ENCODE measurements around the gene MAP2K2. TPM values are rescaled to one million over a fixed set of nuclear protein-coding genes. Genes with fewer than 3 reads are reported as not detected.
"Not testable (repeated sequence)": the region's sequence is repeated elsewhere in the genome, so short reads cannot be mapped to it uniquely, and the experiment has no call there.

MAP2K2 gene
- 124 and 126 TPM in 2 replicates for total RNA-seq

DNA sequence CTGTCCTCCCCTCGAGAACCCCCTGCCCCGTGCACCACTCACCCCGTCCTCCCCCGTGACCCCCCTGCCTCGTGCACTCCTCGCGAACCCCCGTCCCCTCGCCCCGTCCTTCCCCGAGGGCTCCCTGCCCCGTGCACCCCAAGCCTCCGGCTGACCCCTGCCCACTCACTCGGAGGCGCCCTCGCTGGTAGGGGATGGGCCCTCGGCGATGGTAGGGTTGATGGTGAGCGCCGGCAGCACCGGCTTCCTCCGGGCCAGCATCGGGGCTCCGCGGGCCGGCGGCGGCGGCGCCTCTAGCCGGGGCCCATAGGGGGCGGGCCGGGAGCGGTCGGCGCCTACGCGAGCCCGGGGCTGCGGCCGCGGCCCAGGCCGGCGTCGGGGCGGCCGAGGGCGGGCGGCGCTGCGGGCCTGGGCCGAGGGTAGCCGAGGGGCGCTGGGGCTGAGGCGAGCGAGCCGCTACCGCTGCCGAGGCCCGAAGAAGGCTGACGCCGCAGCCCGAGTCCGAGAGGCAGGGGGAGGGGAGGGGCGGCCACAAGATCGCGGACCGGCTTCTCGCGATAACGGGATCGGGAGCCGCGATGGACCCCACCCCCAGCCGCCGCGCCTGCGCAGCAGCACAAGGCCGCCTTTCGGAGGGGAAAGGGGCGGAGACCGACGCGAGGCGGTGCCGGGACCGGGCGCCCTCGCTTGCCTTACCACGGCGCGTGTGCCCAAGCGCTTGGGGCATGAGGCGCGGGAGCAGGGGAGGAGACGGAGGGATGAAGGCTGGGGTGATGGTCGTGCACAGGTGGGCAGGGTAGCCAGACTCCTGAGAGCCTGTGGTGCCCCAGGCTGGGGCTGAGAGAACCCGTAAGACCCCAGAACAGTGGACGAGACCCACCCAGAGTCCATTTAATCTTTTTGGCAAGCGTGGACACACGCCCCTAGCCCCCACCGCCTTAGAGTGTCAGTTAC, at the start of gene MAP2K2:
MAP2K2 (minus strand) TSS at position 508 of the 954 bp plus-strand sequence; CDS start at position 261, 247 bp downstream.
- DNase-seq (ENCODE audit: low read depth), result peak; percentile 58

DNA sequence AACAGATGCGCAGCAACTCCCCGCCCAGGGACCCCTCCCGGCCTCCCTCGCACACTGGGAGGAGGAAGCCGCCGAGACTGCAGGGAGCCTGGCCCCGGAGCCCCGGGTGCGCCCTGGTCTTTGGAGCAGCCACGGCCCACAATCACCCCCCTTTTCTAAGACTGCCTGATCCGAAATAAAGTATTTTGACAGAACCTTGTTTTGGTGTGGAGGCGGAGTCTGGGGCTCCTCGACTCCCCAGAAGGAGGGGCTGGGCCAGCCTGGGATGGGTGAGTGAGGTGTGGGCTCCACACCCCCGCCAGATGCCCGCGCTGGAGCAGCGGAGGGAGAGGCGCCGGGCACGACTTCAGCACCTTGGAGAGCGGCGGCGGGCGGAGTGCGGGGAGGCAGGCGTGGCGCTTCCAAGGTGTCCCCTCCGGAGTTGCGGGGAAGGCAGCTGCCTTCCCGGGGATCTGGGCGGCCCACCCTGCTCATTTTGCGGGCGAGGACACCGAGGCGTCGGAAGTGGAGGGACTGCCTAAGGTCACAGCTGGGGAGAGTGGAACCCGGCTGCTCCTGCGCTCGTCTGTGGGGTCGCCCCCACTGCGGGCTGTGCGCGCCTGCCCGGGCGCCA, 49.0 kb upstream of the MAP2K2 start:
- no peak for DNase-seq (ENCODE audit: low read depth)

GRCh38 chr19:4171676-4172075, 47.8 kb upstream of the MAP2K2 start:
- DNase-seq (ENCODE audit: low read depth), result no peak

- no peak for DNase-seq (ENCODE audit: low read depth)
Observed at GRCh38 chr19:4164262-4164661, 40.3 kb upstream of the MAP2K2 start.

DNA sequence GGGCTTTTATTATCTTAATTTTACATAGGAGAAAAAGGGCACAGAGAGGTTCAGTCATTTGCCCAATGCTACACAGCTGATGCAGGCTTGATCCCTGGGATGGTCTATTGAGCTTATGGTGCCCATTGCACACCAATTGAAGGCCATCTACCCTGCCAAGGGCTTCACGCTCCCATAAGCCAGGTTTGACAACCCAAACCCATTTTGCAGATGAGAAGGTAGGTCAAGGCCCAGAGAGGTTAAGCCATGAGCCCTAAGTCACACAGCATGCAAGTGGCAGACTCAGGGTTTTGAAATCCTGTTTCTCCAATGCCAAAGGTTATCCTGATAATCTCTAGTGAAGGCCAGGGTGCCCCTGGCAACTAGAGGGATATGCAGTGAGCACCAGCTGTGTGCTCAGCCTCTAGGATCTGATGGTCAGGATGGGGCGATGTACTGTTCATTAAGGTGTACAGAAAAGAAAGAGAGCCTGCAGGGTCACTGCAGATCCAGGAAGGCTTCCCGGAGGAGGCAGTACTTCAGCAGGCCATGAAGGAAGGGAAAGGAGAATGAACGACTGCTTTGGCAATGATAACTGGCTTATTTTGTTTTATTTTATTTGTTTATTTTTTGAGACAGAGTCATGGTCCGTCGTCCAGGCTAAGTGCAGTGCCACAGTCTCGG, 37.6 kb upstream of the MAP2K2 start:
- no peak for DNase-seq (ENCODE audit: low read depth)

GRCh38 chr19:4157971-4158370, 34.0 kb upstream of the MAP2K2 start:
- DNase-seq (ENCODE audit: low read depth), result not testable (repeated sequence)

DNA sequence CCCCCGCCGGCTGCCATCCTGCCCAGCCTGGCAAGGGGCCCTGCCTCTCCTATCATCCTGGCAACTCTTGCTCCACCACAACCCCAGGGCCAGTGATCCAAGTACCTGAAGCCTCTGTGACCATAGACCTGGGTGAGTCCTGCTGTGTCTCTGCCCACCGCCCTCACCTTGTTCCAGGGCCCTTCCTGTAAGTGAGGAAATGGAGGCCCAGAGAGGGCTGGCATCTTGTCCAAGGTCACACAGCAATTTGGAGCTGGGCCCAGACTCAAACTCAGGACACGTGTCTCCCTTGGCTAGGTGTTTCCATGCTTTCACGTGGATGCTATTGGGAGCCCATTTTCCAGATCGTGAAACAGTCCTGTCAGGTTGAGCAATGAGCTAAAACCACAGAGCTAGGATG, 33.2 kb upstream of the MAP2K2 start:
- no peak for DNase-seq (ENCODE audit: low read depth)

DNA sequence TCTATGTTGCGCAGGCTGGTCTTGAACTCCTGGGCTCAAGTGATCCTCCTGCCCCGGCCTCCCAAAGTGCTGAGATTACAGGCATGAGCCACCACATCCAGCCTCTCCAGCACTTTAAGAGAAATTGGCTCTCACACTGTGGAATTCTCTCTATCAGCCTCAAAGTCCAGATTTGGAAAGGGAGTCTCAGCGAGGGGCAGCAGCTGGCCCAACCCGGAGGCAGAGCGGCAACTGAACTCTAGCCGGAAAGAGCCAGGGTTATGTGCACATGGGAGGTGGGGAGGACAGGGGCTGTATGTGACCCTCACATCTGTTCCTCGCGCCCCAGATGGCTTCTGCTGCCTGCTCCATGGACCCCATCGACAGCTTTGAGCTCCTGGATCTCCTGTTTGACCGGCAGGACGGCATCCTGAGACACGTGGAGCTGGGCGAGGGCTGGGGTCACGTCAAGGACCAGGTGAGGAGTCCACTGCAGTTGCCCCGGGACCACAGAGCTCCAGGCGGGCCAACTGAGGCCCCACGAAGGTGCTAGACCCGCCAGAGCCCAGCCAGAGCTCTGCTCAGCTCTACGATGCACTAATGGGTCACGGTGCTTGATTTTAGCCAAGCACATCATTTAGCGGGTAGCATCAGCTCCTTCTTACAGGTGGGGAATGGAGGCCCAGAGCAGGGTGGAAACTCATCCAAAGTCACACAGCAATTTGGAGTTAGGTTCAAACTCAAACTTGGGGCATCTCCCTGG, 30.8 kb upstream of the MAP2K2 start:
- no peak for DNase-seq (ENCODE audit: low read depth)

- DNase-seq (ENCODE audit: low read depth), result no peak
Observed at GRCh38 chr19:4152241-4152998, 28.5 kb upstream of the MAP2K2 start.

DNA sequence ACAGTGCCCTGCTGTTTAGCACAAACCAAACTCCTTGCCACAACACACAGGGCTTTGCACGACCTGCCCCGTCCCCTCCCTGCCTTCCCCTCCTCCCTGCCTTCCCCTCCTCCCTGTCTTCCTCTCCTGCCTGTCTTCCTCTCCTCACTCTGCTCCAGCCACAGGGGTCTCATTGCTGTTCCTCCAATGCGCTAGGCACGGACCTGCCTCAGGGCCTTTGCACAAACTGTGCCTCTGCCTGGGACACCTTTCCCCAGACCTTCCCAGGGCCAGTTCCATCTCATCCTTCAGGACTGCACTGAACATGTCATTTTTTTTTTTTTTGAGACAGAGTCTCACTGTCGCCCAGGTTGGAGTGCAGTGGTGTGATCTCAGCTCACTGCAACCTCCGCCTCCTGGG, 27.7 kb upstream of the MAP2K2 start:
- DNase-seq (ENCODE audit: low read depth), result no peak

GRCh38 chr19:4149518-4150288, 25.8 kb upstream of the MAP2K2 start:
- no peak for DNase-seq (ENCODE audit: low read depth)

GRCh38 chr19:4144666-4145249, 20.8 kb upstream of the MAP2K2 start:
- DNase-seq (ENCODE audit: low read depth), result no peak

- not testable (repeated sequence) for DNase-seq (ENCODE audit: low read depth)
Observed at GRCh38 chr19:4142916-4143315, 19.0 kb upstream of the MAP2K2 start.

- peak; percentile 61 for DNase-seq (ENCODE audit: low read depth)
Observed at GRCh38 chr19:4140237-4140711, 16.4 kb upstream of the MAP2K2 start.

GRCh38 chr19:4139614-4140236, 15.8 kb upstream of the MAP2K2 start:
- peak; percentile 29 for DNase-seq (ENCODE audit: low read depth)

DNA sequence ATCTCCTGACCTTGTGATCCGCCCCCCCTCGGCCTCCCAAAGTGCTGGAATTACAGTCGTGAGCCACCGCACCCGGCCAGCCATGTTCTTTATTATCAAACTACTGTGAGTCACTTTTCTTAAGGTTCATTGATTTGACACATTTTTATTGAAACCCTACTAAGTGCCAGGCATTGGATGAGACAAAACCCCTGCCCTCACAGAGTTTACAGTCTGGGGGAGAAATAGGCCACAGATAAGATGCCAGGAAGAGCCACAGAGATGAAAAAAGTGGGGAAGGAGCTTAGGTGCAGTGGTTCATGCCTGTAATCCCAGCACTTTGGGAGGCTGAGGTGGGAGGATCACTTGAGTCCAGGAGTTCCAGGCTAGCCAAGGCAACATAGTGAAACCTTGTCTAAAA, 14.5 kb upstream of the MAP2K2 start:
- no peak for DNase-seq (ENCODE audit: low read depth)

DNA sequence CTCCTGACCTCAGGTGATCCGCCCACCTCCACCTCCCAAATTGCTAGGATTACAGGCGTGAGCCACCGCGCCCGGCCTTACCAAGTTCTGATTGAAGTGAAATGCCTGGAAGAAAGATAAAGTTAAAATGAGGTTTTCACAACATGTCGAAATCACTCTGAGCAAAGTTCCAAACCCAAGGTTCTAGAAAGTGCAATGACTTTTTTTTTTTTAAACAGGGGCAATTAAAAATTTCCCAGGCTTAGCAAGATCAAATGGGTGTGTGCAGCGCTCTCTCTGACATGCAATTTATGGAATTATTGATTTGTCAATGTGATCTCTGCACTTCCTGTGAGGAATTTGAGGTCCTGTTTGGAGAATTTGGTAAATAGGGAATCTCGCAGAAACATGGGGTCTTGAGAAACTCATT, 12.8 kb upstream of the MAP2K2 start:
- no peak for DNase-seq (ENCODE audit: low read depth)

DNA sequence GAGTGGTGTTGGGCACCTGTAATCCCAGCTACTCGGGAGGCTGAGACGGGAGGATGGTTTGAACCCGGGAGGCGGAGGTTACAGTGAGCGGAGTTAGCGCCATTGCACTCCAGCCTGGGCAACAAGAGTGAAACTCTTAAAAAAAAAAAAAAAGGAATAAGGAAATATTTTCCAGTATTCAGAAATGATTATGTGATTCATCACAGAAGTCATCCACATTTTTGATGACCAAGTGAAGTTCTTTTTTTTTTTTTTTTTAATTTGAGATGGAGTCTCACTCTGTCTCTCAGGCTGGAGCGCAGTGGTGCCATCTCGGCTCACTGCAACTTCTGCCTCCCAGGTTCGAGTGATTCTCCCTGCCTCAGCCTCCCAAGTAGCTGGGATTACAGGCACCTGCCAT, 11.5 kb upstream of the MAP2K2 start:
- not testable (repeated sequence) for DNase-seq (ENCODE audit: low read depth)

GRCh38 chr19:4134351-4134750, 10.4 kb upstream of the MAP2K2 start:
- DNase-seq (ENCODE audit: low read depth), result no peak
